ENCODE results near the gene RMRP.
"Not testable (repeated sequence)": the region's sequence is repeated elsewhere in the genome, so short reads cannot be mapped to it uniquely, and the experiment has no call there.

RMRP gene

DNA sequence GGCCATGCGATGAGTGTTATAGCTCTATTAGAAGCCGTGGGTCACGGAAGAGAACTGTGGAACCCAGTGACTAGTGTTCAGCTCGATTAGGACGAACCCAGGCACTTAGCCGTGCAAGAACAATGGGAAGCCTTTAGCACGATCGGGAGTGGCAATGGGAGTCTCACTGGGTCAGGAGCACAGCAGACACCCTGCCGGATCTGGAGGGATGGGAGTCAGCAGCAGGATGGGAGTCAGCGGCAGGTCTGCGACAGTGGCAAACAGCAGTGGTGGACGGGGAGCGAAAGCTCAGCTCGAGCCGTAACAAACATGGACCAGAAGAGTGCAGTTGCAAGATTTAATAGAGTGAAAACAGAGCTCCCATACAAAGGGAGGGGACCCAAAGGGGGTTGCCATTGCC is 17.4 kb downstream of the RMRP start:
- DNase-seq, result not testable (repeated sequence)

DNA sequence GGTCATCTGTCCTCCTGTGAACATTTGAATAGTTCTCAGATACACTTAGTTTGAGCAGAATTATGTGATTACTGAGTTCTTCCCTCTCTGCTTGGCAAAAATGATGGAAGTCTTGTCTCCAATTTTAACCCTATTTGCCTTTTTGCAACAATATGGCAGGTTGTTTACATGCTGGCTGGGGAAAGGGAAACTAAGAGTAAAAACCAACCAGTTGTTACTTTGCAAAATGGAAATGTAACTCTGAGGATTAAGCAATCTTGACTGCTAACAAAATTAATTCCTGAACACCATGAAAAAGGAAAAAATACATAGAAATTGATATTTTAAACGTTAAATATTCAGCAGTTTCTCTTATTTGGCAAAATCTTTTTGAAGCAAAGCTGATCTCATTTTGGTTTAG is 18.2 kb downstream of the RMRP start:
- no peak for DNase-seq

DNA sequence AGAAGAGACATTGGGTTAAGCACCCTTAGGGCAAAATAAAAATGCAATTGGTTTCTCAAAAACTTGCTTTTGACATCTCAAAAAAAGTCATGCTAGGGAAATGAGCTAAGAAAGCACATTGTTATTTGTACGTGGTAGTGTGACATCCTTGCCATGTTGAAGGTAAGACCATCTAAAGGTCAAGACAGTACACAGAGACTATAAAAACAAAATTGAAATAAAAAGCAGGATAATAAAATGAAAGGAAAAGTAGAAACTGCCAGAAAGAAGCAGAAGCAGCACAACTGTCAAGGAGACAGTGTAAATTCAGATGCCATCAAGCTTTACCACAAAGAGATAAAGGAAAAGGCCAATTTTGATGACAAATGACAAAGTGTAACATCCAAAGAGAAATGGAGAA is 18.6 kb downstream of the RMRP start:
- not testable (repeated sequence) for DNase-seq

DNA sequence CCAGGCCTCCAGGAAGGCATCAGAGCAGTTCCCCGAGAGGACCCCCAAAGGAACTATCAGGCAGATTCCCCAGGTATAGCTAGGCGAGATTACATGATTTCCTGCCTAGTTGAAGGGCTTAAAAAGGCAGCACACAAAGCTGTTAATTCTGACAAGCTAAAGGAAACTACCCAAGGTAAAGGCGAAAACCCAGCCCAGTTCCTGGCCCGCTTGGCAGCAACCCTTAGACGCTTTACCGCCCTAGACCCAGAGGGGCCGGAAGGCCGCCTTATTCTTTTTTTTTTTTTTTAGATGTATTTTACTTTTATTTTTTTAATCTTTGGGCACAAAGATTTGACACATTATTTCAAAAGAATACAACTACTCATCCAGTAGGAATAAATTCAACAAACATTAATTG is 19.1 kb downstream of the RMRP start:
- not testable (repeated sequence) for DNase-seq

DNA sequence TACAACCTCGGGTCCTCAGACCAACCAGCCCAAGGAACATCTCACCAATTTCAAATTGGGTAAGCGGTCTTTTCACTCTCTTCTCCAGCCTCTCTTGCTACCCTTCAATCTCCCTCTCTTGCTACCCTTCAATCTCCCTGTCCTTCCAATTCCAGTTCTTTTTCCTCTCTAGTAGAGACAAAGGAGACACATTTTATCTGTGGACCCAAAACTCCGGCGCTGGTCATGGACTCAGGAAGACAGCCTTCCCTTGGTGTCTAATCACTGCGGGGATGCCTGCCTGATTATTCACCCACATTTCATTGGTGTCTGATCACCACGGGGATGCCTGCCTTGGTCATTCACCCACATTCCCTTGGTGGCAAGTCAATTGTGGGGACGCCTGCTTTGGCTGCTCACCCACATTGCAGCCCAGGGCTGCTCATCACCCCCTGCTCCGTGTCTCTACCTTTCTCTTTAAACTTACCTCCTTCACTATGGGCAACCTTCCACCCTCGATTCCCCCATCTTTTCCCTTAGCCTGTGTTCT is 20.3 kb downstream of the RMRP start:
- DNase-seq, result not testable (repeated sequence)

DNA sequence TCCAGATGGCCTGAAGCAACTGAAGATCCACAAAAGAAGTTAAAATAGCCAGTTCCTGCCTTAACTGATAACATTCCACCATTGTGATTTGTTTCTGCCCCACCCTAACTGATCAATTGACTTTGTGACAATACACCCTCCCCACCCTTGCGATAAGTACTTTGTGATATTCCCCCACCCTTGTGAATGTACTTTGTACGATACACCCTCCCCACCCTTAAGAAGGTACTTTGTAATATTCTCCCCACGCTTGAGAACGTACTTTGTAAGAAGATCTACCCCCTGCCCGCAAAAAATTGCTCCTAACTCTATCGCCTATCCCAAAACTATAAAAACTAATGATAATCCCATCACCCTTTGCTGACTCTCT is 21.0 kb downstream of the RMRP start:
- DNase-seq, result not testable (repeated sequence)

DNA sequence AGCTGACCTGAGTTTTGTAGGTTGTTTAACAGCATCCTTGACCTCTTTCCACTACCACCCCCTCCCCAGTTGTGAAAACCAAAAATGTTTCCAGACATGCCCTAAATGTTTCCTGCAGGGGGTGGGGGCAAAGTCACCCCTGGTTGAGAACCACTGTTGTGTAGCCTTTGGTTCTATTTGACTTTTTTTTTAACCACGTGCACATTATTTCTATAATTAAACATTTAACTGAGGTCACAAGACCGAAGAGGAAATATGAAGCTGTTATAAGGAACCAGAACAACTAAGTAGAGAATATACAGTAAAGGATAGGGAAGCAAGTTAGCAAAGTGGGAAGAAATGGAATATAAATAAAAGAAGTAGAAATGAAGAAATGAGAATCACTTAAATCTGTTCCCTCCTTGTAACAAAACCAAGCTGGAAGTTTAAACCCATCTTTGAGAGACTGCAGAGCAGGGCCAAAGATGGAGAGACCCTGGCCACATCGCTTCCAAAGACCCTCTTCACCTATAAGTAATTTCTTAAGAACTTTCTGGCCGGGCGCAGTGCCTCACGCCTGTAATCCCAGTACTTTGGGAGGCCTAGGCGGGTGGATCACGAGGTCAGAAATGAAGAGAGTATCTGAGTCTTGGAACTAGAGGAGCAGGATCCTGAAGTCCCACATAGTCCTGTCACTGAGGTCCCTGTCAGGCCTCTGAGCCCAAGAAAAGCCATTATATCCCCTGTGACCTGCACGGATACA is 21.5 kb downstream of the RMRP start:
- no peak for DNase-seq

DNA sequence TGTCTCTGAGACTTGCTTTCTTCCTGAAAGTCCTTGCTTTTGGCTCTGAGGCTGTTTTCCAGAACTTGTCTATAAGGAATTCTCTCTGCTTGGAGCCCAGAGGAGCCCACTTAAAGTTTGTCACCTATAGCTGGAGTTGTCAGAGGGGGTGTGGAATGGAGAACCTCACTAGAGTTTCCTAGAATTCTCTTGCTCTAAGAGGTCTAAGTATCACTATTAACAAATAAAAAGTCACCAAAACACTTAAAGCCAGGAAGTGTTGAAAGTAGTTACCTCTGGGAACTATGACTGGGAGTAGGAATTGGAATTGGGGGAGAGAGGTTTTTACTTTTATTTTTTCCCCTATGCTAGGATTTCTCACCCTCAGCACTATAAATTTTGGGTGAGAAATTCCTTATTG is 22.1 kb downstream of the RMRP start:
- DNase-seq, result no peak

DNA sequence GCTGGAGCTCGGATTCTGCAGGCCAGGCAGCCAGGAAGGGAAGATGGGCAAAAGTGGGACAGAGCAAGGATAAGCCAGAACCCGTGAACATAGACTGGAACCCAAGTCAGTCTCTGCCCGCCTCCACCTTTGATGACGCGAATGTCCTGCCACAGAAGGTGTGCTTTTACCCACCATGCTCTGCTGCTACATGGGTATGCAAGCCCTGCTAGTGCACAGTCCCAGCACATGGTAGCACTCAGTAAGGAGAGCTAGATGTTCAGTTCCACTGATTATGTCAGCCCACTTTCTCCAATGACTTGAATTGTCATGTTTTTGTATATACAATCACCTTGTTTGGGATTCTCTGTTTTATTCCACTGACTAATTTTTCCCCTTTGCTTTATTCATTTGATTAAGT is 28.2 kb downstream of the RMRP start:
- DNase-seq, result no peak

DNA sequence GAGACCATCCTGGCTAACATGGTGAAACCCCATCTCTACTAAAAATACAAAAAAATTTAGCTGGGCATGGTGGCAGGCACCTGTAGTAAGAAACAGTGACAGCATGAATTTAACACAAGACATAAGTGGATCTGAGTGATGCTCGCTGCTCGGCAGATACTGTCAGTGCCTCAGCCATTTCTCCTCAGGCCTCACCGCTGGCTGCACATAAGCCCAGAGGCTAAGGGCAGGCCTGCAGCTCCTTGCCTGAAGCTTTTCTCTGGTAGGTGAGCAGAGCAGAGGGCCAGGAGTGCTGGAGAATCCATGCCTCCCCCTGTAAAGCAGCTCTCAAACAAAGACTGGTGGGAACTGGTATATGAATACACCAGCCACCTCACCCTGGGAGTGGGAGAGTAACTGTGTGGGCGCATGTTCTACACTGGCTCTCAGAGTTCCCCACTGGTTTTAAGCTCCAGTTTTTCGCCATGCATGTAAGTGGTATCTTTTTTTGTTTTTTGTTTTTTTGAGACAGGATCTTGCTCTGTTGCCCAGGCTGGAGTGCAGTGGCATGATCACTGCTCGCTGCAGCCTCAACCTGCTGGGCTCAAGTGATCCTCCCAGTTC is 29.3 kb downstream of the RMRP start:
- DNase-seq, result no peak

DNA sequence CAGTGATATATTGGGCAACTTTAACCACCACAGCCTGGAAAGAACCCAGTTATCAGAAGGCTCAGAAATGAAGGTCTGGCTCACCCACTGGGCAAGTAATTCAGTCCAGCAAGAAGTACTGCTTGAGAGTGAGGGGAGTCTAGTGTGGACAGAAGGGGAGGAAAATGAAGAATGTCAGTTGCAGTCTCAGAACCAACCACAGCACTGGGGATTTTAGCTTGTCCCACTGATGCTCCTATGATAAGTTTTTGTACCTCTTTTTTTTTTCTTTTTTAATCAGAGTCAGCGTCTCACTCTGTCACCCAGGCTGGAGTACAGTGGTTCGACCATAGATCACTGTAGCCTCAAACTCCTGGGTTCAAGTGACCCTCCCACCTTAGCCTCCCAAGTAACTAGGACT is 30.2 kb downstream of the RMRP start:
- DNase-seq, result no peak

DNA sequence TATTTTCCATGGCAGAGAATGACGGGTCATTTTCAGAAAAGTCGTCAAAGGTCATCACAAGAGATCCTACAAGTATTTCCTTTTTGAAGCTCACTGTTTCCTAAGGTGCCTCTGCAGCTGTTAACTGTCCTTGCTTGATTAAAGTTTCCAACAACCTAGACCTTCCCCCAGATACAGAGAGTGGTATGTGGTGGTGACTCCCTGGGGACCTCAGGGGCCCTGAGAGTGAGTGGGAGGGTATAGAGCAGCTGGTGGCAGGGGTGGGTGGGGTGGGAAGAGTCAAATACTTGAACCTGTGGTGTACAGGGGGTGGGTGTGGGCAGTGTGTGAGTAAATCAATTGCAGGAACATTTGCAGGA is 38.0 kb downstream of the RMRP start:
- no peak for DNase-seq

DNA sequence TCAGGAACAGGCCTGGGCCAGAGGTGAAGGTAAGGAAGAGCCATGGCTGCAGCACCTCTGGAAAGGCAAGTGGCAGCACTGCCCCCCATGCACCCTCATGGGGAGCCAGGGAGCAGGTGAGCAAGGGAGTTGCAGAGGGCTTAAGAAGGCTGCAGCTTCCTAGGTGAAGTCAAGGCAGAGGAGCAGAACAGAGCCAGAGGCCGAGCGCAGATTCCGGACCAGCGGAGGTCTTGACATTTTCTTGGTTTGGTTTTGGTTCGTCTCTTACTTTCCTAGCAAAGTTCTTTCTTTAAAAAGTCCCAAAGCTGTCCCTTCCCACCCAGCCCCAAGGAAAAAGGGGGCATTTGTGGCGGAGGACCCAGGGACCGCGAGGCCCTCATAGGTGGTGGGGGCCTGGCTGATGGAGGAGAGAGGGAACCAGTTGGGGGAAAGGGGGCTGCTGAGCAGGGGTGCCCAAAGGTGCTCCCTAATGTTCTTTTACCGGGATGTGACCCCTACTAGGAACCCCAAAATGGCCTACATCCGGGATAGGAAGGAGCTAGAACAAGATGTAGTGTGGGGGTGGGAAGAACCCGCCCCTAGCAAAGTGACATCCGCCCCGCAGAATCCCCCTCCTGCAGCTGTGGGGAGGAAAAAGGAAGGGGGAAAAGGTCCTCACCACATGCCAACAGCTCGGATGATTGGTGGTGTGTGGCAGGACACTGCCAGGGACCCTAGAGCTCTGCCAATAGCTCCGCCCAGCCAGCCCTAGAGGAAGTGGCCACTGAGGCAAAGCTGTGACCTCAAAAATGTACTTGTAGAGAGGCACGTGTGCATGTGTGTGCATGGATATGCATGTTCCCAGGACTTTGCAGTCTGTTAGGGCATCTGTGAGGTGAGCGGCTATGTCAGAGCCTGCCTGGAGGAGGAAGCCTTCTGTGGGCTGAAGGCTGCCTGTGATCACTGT is 38.7 kb downstream of the RMRP start:
- DNase-seq, result peak; percentile 52

DNA sequence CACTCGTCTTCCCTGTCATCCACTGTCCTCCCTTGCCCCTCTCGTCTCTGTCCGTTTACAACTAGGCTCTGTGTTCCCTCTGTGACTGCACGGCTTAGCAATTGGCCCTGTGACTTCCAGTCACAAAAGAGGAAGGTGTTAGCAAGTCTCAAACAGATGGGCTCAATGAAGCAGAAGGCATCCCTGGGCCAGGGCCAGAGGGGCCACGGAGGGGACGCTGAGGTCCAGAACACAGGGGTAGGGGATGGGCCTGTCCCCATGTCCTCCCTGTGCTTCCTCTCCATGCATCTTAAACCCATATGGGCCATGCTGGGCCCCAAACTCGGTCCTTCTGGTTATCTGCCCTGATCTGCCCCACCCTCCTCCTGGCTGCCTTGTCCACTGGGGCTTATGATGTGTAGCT is 39.5 kb downstream of the RMRP start, which contains the start of gene CD72:
Gene CD72, minus strand, starts transcription at position 89 of the 403 bp plus-strand sequence. CDS start 110 bp downstream, outside the sequence.
- no peak for DNase-seq

DNA sequence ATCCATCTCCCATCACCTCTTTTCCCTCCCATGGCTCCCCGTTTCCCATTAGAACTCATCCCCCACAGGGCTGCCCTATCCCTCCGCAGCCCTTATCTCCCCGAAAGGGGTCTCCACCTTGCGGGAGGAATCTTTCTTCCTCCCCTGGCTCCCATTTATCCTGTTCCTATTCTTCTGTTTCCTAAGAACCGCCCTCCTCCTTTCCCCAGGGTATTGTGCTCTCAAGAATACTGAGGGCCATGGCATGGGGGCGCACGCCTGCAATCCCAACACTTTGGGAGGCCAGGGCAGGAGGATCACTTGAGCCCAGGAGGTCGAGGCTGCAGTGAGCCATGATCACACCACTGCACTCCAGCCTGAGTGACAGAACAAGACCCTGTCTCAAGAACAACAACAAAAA is 40.3 kb downstream of the RMRP start:
- DNase-seq, result no peak

DNA sequence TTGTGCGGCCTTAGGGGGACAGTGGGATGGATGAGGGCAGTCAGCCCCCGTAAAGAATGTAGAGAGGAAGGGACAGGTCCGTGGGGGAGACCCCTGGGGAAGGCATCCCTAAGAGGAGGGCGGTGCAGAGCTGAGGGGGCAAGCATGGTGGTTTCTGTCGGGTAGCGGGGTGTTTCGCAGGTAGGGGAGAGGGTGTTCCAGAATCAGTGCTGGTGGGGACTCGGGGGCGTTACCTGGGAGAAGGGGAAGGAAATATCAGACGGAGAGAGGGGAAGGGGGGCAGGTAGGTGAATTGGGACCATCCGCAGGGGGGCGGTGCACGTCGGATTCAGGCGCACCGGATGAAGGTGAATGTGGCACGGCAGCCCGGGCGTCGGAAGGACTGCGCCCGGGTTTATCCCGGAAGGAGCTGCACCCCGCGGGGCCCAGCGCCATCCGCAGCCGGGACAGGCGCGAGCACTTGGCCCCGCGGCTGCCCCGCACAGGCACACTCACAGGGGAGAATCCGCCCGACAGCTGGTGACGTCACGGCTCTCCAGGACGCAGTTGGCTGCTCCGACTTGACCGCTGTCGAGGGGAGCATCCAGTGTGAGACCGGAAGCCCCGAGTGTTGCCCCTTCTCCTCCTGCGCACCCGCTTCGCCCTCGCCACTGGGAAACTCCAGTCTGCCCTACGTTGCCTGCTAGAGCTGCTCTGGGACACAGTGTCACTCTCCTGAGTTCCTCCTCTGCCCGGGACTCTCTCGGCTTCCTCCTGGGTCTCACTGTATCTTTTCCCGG is 40.9 kb downstream of the RMRP start:
- peak; percentile 61 for DNase-seq

DNA sequence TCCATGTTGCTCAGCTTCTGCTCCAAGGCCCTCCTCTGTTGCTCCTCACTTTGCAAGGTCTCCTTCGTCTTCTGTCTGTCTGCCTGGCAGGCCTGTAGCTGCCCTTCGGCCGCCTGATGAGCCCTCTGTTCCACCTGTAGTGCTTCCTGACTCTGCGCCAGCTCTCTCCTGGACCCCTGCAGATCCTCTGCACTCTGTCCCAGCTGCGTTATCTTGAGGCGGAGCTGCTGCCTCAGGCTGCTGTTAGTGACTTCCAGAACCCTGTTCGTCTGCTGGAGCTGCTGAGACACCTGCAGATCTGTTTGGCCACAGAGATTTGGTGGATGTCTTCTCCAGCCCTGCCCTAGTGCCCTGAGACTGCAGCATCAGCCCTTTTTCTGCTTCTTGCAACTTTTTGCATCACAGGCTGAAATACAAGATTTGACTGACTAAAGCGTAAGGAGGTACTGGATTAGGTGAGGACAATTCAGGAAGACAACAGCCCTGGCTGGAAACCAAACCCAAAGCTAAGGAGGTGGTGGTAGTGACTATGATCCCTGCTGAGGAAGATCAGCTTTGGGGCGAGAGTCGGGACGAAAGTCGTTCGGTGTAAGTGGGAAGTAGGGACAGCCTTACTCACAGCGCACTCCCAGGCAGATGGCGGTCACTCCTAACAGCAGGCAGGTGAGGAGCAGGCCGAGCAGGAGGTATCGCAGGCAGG is 41.7 kb downstream of the RMRP start:
- DNase-seq, result no peak

DNA sequence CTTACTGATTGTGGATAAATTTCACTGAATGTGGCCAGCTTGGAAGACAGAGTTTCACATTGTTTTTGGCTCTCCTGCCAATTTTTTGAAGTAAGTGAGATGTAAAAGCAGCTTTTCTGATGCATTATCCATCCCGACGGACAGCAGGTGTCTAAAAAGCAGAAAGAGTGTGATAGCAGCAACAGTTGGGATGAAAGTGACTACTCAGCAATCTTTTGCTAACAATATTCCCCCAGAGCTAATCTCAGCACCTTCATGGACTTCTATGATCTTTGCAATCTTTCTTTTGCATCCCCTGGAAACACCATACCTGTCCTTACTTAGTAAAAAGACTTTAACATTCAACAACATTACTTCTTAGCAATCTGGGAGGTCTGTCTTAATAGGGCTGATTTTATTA is 45.0 kb downstream of the RMRP start:
- no peak for DNase-seq

DNA sequence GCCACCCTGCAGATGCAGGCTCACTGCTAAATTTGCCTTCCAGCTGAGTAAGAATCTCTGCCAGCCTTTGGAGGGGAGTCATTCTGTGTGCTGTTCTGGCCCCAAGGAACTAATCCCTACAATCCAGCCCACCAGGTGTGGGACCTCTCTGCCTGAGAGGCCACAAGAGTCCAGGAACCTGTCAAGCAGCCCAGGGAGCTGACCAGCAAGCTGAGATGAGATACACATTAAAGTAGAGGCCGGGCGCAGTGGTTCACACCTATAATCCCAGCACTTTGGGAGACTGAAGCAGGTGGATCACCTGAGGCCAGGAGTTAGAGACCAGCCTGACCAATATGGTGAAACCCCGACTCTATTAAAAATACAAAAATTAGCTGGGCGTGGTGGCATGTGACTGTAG is 45.8 kb downstream of the RMRP start:
- not testable (repeated sequence) for DNase-seq

DNA sequence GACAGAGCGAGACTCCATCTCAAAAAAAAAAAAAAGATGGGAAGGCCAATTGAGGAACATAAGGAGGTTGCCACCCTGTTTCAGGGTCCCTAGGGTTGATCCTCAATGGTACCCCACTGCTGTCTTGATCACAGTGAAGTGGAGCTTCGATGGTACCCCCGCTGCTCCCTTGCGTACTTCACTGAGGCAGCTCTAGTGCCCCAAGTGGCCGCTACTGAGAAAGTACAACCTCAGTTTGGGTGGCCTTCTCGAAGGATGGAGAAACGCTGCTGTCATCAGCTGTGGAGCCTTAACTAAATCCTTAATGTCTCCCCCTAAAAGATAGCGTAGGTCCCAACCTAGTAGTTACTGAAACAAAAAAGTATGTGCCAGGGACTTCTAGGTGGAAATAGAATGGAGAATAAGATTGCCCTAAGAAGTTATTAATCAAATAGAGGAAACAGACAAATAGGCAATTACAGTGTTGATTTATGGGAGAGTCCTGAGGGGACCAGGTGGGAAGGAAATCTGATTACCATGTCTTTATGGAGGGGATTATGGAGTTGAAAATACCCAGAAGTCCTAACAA is 46.5 kb downstream of the RMRP start:
- peak; percentile 54 for DNase-seq

DNA sequence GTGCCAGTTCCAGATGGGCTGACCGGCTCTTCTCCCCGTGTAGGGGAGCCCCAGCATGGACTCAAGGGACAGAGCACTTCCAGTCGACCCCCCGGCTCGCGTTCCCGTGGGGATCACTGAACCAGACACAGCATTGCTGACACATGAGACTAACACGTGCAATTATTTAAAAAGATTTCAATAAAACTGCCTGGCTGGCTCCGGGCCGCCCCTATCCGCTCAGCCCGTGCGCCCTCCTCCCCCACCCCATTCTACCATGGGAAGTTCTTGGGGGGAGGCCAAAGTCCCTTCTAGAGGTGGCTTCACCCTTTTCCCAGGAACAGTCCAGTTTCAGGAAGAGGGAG is 48.0 kb downstream of the RMRP start:
- no peak for DNase-seq

All from stimulated activated CD4-positive, alpha-beta T cell treated with anti-CD3 and anti-CD28 coated beads, Interleukin-1b, Interleukin-23, amount 100 ng/mL, for 48 hours (primary cell).